ENCODE measurements around the gene LAMTOR2.

DNA sequence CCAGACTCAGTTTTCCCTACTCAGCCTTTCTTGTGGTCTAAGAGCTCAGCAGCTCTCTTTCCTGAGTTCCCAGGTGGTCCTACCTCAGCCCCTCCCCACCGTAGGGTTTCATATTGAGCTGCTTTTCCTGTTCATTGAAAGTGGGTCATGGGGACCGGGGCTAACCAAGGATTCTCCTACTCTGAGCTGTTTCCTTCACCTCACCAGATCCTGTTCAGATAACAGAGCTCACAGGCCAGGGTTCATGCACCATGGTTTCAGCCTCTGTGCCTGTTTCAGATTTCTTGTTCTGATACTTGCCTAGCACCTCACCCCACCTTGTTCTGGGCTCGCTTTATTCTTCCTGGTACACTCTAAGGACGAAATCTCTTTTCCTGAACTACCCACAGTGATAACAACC, 9.5 kb upstream of the LAMTOR2 start:
- TF ChIP-seq POLR2AphosphoS5 (IDR thresholded peaks at IDR 0.05; ENCODE audit: low read length) (no peak), NBN (IDR thresholded peaks at IDR 0.05) (no peak), KDM1A (IDR thresholded peaks at IDR 0.05; ENCODE audit: borderline replicate concordance) (no peak), BMI1 (IDR thresholded peaks at IDR 0.05; ENCODE audit: borderline replicate concordance) (no peak), CBFB (IDR thresholded peaks at IDR 0.05; ENCODE audit: low read depth) (no peak), POLR2A (IDR thresholded peaks at IDR 0.05; ENCODE audit: low read depth, low read length) (no peak), JUND (IDR thresholded peaks at IDR 0.05; ENCODE audit: low read depth, low read length) (no peak), CREB1 (IDR thresholded peaks at IDR 0.05; ENCODE audit: low read depth) (no peak), NRF1 (conservative IDR thresholded peaks at IDR 0.05; ENCODE audit: low read depth, low read length) (no peak), MTA3 (IDR thresholded peaks at IDR 0.05; ENCODE audit: borderline replicate concordance, low read length) (no peak)
- TF ChIP-seq, protein P1, sequence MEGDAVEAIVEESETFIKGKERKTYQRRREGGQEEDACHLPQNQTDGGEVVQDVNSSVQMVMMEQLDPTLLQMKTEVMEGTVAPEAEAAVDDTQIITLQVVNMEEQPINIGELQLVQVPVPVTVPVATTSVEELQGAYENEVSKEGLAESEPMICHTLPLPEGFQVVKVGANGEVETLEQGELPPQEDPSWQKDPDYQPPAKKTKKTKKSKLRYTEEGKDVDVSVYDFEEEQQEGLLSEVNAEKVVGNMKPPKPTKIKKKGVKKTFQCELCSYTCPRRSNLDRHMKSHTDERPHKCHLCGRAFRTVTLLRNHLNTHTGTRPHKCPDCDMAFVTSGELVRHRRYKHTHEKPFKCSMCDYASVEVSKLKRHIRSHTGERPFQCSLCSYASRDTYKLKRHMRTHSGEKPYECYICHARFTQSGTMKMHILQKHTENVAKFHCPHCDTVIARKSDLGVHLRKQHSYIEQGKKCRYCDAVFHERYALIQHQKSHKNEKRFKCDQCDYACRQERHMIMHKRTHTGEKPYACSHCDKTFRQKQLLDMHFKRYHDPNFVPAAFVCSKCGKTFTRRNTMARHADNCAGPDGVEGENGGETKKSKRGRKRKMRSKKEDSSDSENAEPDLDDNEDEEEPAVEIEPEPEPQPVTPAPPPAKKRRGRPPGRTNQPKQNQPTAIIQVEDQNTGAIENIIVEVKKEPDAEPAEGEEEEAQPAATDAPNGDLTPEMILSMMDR (IDR thresholded peaks at IDR 0.05 in 2 of 3, conservative IDR thresholded peaks at IDR 0.05 in 1 of 3; ENCODE audit: control insufficient read depth in 2 of 3, extremely low read depth in 1 of 3, insufficient read depth in 1 of 3, low read depth in 3 of 3, low read length in 3 of 3): no peak
- TF ChIP-seq, protein P2, sequence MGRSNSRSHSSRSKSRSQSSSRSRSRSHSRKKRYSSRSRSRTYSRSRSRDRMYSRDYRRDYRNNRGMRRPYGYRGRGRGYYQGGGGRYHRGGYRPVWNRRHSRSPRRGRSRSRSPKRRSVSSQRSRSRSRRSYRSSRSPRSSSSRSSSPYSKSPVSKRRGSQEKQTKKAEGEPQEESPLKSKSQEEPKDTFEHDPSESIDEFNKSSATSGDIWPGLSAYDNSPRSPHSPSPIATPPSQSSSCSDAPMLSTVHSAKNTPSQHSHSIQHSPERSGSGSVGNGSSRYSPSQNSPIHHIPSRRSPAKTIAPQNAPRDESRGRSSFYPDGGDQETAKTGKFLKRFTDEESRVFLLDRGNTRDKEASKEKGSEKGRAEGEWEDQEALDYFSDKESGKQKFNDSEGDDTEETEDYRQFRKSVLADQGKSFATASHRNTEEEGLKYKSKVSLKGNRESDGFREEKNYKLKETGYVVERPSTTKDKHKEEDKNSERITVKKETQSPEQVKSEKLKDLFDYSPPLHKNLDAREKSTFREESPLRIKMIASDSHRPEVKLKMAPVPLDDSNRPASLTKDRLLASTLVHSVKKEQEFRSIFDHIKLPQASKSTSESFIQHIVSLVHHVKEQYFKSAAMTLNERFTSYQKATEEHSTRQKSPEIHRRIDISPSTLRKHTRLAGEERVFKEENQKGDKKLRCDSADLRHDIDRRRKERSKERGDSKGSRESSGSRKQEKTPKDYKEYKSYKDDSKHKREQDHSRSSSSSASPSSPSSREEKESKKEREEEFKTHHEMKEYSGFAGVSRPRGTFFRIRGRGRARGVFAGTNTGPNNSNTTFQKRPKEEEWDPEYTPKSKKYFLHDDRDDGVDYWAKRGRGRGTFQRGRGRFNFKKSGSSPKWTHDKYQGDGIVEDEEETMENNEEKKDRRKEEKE (IDR thresholded peaks at IDR 0.05): no peak
- TF ChIP-seq, protein P3, sequence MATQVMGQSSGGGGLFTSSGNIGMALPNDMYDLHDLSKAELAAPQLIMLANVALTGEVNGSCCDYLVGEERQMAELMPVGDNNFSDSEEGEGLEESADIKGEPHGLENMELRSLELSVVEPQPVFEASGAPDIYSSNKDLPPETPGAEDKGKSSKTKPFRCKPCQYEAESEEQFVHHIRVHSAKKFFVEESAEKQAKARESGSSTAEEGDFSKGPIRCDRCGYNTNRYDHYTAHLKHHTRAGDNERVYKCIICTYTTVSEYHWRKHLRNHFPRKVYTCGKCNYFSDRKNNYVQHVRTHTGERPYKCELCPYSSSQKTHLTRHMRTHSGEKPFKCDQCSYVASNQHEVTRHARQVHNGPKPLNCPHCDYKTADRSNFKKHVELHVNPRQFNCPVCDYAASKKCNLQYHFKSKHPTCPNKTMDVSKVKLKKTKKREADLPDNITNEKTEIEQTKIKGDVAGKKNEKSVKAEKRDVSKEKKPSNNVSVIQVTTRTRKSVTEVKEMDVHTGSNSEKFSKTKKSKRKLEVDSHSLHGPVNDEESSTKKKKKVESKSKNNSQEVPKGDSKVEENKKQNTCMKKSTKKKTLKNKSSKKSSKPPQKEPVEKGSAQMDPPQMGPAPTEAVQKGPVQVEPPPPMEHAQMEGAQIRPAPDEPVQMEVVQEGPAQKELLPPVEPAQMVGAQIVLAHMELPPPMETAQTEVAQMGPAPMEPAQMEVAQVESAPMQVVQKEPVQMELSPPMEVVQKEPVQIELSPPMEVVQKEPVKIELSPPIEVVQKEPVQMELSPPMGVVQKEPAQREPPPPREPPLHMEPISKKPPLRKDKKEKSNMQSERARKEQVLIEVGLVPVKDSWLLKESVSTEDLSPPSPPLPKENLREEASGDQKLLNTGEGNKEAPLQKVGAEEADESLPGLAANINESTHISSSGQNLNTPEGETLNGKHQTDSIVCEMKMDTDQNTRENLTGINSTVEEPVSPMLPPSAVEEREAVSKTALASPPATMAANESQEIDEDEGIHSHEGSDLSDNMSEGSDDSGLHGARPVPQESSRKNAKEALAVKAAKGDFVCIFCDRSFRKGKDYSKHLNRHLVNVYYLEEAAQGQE (IDR thresholded peaks at IDR 0.05; ENCODE audit: low read depth, low read length): no peak

Data from GM12878 (cell line).